KOPT-K1 (cell line): ENCODE data around the gene LRRTM4.

Experiments used
- H3K27ac ChIP-seq: fragments of 200-600 bp; sonication (generic); 2 replicates; pipeline ENCODE4 v1.5.1; 2016; ENCODE audit warnings: antibody characterized with exemption, mild to moderate bottlenecking, low read depth, low read length; ENCODE audit not compliant: poor library complexity, severe bottlenecking
- H3K36me3 ChIP-seq: fragments of 200-600 bp; sonication (generic); 2 replicates; pipeline ENCODE4 v1.5.1; 2017; ENCODE audit warnings: antibody characterized with exemption, mild to moderate bottlenecking, low read length, moderate library complexity; ENCODE audit not compliant: insufficient read depth
- H3K9me3 ChIP-seq: fragments of 200-600 bp; sonication (generic); 2 replicates; pipeline ENCODE4 v1.5.1; 2017; ENCODE audit warnings: antibody characterized with exemption, low read length, mild to moderate bottlenecking; ENCODE audit not compliant: insufficient read depth, poor library complexity, severe bottlenecking

LRRTM4 gene

GRCh38 chr2:77418537-77418936 is 103.6 kb downstream of the LRRTM4 start:
- no peaks in the 10 kb centered on the region for H3K36me3 ChIP-seq
- H3K9me3 ChIP-seq: no peaks in the 10 kb centered on the region
- H3K27ac ChIP-seq: no peak overlapping the region

DNA sequence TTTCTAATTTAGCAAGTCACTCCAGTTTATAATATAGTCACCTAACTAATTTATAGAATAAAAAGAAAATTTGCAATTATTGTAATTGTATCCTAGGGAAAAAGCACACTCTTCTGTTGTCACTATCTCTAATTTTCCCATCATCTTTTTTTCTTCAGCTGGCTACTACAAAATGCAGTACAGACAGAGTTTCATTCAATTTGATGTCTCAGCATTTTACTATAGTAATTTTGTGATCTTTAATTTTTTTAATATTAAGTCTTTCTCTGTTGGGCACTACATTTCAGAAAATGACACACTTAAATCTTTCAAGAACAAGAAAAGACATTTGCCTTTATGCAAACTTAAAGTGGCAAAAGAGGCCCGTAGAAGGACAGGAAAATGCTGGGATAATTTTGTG is 118.0 kb downstream of the LRRTM4 start:
- no peaks in the 10 kb centered on the region for H3K36me3 ChIP-seq
- no peak overlapping the region for H3K27ac ChIP-seq
- H3K9me3 ChIP-seq: no peaks in the 10 kb centered on the region

DNA sequence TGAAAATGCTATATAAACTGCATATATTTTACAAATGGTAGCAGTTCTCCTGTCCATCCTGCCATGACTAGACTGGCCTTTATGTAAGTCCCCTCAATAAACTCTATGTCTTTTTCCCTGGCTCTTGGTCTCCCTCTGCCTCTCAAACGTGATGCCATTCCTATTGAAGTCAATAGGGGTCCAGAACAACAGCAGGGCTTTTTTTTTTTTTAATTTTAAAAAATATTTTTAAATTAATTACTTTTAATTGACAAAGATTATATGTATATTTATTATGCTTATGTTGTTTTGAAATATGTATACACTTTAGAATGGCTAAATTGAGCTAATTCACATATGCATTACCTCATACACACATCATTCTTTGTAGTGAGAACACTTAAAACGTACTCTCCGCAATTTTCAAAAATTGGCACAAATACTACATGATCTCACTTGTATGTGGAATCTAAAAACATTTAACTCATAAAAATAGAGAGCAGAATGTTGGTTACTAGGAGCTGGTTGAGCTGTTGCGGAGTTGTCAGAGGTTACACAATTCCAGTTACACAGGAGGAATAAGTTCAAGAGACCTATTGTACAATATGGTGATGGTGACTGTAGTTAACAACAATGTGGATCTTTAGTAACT is 123.1 kb downstream of the LRRTM4 start:
- no peaks in the 10 kb centered on the region for H3K9me3 ChIP-seq
- H3K27ac ChIP-seq: no peak overlapping the region
- no peaks in the 10 kb centered on the region for H3K36me3 ChIP-seq

DNA sequence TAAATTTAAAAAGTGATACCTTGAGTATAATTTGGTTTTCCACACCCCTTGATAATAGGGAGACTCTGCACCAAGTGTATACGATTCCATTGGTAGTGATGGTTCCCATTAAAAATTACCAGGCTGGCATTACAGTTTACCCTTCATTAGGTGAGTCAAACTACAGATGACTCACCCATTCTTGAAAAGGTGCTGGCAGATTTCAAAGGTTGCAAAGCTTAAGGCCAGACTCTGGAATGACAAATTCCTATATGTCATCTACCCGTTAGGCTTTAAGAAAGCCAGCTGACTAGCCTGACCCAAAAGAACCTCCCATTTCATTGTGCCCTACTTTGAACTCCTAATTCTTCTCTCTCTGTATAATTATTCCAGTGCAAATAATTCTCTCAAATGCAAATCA is 124.4 kb downstream of the LRRTM4 start:
- Histone ChIP-seq H3K27ac (no peak overlapping the region), H3K36me3 (no peaks in the 10 kb centered on the region), H3K9me3 (no peaks in the 10 kb centered on the region)

DNA sequence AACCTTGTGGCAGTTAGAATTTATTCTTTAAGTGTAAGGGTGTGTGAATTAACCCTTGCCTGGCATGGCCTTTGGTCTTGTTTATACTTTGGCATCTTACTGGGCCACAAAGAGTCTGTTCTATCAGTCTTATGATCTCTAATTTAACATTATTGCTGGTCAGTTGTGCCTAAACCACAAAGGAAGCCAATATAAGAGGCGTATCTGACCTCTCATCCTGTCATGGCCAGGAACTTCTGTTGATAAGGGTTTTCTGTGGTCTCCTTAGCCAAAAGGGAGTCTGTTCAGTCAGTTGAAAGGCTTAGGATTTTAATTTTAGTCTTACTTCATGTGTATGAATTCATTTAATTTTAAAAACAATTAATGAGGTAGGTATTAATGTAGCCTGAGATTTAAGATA is 127.2 kb downstream of the LRRTM4 start:
- H3K27ac ChIP-seq: no peak overlapping the region
- H3K36me3 ChIP-seq: no peaks in the 10 kb centered on the region
- H3K9me3 ChIP-seq: no peaks in the 10 kb centered on the region

- no peak overlapping the region for H3K27ac ChIP-seq
Observed at GRCh38 chr2:77391119-77391518, 131.1 kb downstream of the LRRTM4 start.

DNA sequence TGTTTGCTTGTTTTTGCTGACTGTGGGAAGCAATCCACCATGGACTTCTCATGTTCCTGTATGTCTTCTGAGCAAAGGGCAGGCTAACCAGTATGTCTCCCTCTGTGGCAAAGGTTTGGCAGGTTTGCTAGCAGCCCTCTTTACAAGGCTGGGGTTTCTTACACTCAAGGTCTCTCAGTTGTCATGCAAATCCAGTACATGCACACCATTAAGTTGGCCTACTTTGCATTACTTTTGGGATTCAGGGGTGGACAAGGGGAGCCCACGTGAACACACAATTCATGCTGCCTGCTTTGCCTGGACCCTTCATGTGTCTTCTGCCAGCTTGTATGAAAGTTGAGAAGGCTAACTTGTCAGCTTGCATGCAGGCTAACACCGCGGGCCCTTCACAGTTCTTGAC is 134.9 kb downstream of the LRRTM4 start:
- Histone ChIP-seq H3K9me3 (no peaks in the 10 kb centered on the region), H3K27ac (no peak overlapping the region), H3K36me3 (no peaks in the 10 kb centered on the region)

More at GRCh38 chr2:77391119-77391518, 131.1 kb downstream of the LRRTM4 start:
- Histone ChIP-seq H3K9me3 (no peaks in the 10 kb centered on the region), H3K36me3 (no peaks in the 10 kb centered on the region)

DNA sequence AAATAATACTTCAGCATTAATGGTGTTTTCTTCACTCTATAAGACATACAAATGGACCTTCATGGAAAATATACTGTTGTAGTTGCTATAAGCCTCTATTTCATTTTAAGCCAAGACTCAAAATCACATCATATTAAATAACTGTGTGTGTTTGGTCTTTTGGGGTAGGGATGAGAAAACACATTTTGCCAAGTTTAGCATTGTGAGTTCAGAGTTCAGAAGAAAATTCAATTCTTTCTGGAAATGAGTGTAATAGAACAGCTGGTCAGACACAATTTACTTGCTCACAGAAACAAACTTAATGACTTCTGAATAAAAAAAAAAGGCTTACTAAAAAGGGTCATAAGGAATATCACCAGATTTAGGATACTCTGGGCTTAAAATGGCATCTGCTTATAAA is 149.5 kb downstream of the LRRTM4 start:
- Histone ChIP-seq H3K9me3 (no peaks in the 10 kb centered on the region), H3K27ac (no peak overlapping the region), H3K36me3 (no peaks in the 10 kb centered on the region)

GRCh38 chr2:77370511-77370910 is 151.7 kb downstream of the LRRTM4 start:
- Histone ChIP-seq H3K27ac (no peak overlapping the region), H3K36me3 (no peaks in the 10 kb centered on the region), H3K9me3 (no peaks in the 10 kb centered on the region)

DNA sequence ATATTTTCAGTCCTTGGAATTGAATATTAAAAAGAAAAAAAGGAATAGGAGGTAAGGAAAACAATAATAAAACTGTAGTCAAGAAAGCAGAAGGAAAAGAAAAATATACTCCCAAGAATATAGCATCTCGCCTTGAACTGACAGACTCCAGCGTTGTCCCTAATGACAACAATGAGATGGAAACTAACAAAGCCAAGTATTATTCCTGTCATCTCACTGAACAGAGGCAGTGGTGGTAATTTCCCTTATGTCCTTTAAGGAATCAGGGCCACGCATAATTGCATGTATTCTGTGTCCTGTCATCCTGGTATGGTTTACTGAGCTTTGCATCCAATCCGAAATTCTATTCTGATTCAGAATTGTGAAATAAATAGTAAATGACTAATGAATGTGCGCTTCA is 158.9 kb downstream of the LRRTM4 start:
- no peaks in the 10 kb centered on the region for H3K36me3 ChIP-seq
- H3K9me3 ChIP-seq: no peaks in the 10 kb centered on the region
- no peak overlapping the region for H3K27ac ChIP-seq

GRCh38 chr2:77348821-77349220 is 173.4 kb downstream of the LRRTM4 start:
- Histone ChIP-seq H3K27ac (no peak overlapping the region), H3K9me3 (no peaks in the 10 kb centered on the region), H3K36me3 (no peaks in the 10 kb centered on the region)

GRCh38 chr2:77336013-77336412 is 186.2 kb downstream of the LRRTM4 start:
- no peaks in the 10 kb centered on the region for H3K36me3 ChIP-seq
- H3K9me3 ChIP-seq: peaks cover 5% of the 10 kb centered on the region
- no peak overlapping the region for H3K27ac ChIP-seq

- Histone ChIP-seq H3K36me3 (no peaks in the 10 kb centered on the region), H3K9me3 (peaks cover 2% of the 10 kb centered on the region), H3K27ac (no peak overlapping the region)
Observed at GRCh38 chr2:77328134-77328931, 193.8 kb downstream of the LRRTM4 start.

DNA sequence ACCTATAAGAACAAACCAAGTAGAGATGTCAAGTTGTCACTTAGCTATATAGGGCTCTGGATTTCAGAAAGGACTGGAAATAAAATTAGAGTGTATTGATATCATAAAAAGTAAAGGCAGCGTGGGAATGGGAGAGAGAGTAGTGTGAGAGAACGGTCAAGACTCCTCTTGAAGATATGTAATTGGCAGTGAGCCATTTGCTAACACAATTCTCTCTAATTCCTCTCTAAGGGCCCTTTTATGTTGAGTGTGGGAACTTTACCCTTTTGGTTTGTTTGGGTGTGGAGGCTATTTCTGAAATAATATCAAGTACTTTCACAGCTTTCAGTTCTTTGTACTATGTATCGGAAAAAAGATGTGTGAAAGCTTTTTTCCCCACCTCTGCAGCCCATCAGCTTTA is 196.8 kb downstream of the LRRTM4 start:
- Histone ChIP-seq H3K9me3 (no peaks in the 10 kb centered on the region), H3K27ac (no peak overlapping the region), H3K36me3 (no peaks in the 10 kb centered on the region)

DNA sequence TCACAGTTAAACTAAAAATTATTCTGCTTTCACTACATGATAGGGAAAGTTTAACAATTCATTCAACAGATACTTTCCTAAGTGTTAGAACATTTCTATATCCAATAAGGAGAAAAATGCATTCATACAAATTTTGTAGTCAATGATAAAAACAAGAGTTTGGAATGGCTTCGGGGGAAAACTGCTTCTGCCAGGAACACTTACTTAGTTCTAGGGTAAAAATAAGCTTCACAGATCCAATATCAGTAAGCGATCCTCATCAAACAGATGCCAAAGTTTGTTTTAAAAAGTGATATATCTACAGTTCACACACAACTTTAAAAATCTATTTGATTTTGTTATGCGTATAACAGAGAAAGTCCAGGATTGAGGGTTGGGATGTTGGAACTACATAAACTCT is 199.7 kb downstream of the LRRTM4 start:
- Histone ChIP-seq H3K27ac (no peak overlapping the region), H3K36me3 (no peaks in the 10 kb centered on the region)

DNA sequence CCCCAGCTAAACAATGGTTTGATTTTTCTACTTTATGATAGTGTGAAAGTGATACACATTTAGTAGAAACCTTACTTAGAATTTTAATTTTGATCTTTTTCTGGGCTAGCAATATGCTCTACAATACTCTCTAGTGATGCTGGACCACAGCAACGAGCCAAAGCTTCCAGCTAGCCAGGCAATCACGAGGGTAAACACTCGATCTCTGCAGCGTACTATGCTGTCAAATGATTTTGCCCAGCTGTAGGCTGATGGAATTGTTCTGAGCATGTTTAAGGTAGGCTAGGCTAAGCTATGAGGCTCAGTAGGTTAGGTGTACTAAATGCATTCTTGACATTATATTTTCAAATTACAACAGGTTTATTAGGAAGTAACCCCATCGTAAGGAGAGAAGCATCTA is 207.5 kb downstream of the LRRTM4 start:
- Histone ChIP-seq H3K9me3 (no peaks in the 10 kb centered on the region), H3K36me3 (no peaks in the 10 kb centered on the region)

More for the DNA sequence above, 199.7 kb downstream of the LRRTM4 start:
- no peaks in the 10 kb centered on the region for H3K9me3 ChIP-seq

More for the DNA sequence above, 207.5 kb downstream of the LRRTM4 start:
- no peak overlapping the region for H3K27ac ChIP-seq
